ENCODE results near the gene DEXI.

DNA sequence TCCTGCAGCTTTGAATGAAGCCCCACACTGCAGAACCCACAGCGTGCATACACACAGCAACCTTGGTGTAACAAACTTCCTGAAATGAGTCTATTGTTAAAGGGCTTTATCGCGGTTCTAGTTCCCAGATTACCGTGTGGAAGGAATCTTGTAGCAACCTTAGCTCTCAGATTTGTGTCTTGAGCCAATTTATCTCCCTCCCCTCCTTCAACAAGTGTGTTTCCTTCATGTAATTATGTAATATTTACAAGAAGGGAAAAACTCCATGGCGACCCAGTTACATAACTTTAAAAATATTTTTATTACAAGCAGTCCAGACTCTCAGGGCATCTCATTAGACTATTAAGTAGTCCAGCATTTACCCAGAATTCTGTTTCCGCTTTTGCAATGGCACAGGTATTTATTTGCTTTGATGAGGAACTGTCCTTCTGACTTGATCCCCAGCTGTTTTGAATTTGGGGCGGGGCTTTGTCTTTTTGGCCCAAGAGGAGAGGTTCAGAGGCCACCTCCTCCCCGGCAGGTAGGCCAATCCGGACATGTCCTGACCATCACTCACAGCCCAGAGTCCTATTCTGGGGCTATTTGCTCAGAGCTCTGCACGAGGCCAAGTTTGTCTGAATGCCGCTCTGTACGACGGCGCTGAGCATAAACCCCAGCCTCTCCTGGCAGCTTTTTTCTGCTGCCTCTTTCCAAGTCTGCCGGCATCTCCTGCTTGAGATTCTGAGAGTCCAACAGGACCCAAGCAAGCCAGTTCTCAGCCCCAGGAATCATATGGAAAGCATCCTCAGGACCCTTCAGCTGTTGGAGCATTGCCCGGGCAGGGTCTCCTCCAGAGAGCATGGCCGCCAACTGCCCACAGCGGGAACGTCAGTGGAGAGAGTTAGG is 37.7 kb upstream of the DEXI start:
- TF ChIP-seq, protein P1, sequence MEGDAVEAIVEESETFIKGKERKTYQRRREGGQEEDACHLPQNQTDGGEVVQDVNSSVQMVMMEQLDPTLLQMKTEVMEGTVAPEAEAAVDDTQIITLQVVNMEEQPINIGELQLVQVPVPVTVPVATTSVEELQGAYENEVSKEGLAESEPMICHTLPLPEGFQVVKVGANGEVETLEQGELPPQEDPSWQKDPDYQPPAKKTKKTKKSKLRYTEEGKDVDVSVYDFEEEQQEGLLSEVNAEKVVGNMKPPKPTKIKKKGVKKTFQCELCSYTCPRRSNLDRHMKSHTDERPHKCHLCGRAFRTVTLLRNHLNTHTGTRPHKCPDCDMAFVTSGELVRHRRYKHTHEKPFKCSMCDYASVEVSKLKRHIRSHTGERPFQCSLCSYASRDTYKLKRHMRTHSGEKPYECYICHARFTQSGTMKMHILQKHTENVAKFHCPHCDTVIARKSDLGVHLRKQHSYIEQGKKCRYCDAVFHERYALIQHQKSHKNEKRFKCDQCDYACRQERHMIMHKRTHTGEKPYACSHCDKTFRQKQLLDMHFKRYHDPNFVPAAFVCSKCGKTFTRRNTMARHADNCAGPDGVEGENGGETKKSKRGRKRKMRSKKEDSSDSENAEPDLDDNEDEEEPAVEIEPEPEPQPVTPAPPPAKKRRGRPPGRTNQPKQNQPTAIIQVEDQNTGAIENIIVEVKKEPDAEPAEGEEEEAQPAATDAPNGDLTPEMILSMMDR (IDR thresholded peaks at IDR 0.05 in 2 of 3, conservative IDR thresholded peaks at IDR 0.05 in 1 of 3; ENCODE audit: insufficient read depth in 2 of 3, low read depth in 1 of 3, low read length in 3 of 3): no peak
- TF ChIP-seq SREBF1 (IDR thresholded peaks at IDR 0.05; ENCODE audit: borderline replicate concordance, low read depth, low read length) (no peak), RNF2 (IDR thresholded peaks at IDR 0.05) (no peak), ZNF274 (IDR thresholded peaks at IDR 0.05; ENCODE audit: borderline replicate concordance, low read depth, low read length) (no peak), POLR2A (conservative IDR thresholded peaks at IDR 0.05) (no peak), TGIF2 (CRISPR knock-in tag; IDR thresholded peaks at IDR 0.05) (no peak), MAZ (CRISPR knock-in tag; conservative IDR thresholded peaks at IDR 0.05 in 1 of 2, IDR thresholded peaks at IDR 0.05 in 1 of 2) (no peak), NFYB (IDR thresholded peaks at IDR 0.05; ENCODE audit: extremely low read depth, insufficient read length) (no peak), ZNF184 (CRISPR knock-in tag; IDR thresholded peaks at IDR 0.05) (no peak), JUND (IDR thresholded peaks at IDR 0.05; ENCODE audit: borderline replicate concordance, low read depth, low read length) (no peak), JUND (tag; IDR thresholded peaks at IDR 0.05; ENCODE audit: borderline replicate concordance, low read depth, low read length) (no peak)
- TF ChIP-seq, protein P2, sequence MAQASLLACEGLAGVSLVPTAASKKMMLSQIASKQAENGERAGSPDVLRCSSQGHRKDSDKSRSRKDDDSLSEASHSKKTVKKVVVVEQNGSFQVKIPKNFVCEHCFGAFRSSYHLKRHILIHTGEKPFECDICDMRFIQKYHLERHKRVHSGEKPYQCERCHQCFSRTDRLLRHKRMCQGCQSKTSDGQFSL (CRISPR knock-in tag; IDR thresholded peaks at IDR 0.05): no peak
- TF ChIP-seq, protein P2 (tag; IDR thresholded peaks at IDR 0.05): no peak

All from K562 (cell line).